Prostate gland (tissue), 2 donors: ENCODE results near the gene CSNK1G1.

Source experiments
- CTCF ChIP-seq, 4 experiments: fragments of 200-600 bp in 2 of 4; fragments of 450-650 bp in 2 of 4; sonication (generic) in 2 of 4; IDR thresholded peaks; 1 replicate in 3 of 4; 2 replicates in 1 of 4; pipeline ENCODE4 v1.5.1; 2016 to 2019; ENCODE audit warnings: antibody characterized with exemption in 4 of 4, mild to moderate bottlenecking in 2 of 4, moderate library complexity in 2 of 4
- POLR2A ChIP-seq: fragments of 450-650 bp; IDR thresholded peaks from one replicate; pipeline ENCODE4 v1.6.1; 2016; ENCODE audit warnings: antibody characterized with exemption, mild to moderate bottlenecking
- POLR2AphosphoS5 ChIP-seq: sonication (generic); formaldehyde crosslinking; IDR thresholded peaks from one replicate; pipeline ENCODE4 v1.6.1; 2017; ENCODE audit warnings: antibody characterized with exemption

DNA sequence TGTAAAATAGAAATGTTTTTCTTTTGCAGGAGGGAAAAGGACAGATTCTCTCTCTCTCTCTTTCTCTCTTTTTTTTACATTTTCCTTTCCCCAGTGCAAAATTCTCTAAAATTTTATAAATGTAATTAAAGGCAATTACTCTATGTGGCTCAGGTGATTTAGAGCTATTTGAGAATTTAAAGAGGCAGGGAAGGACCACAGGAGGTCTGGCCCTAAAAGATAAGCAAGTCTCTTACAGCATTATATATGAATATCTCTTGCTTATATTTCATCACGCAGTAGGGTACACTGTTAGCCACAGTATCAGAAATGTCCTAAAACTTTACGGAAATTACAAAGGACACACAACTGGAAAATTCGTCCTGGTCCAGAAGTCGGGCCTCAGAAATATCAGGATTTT lies 122.7 kb downstream of the CSNK1G1 start:
- no peak for TF ChIP-seq CTCF (IDR thresholded peaks at IDR 0.05)
- TF ChIP-seq POLR2A = no peak
- TF ChIP-seq POLR2AphosphoS5 = no peak
